Right lobe of liver (tissue), 4 donors: ENCODE data around the gene ZNF385B.

Source experiments
- CTCF ChIP-seq, 4 donors: fragments of 200-600 bp in 3 of 4; fragments of 450-650 bp in 1 of 4; IDR thresholded peaks; one replicate each; pipeline versions ENCODE4 v1.5.1 to v1.8.0; 2016 to 2022; ENCODE audit warnings: antibody characterized with exemption in 4 of 4, mild to moderate bottlenecking in 2 of 4
- POLR2A ChIP-seq: fragments of 450-650 bp; IDR thresholded peaks from one replicate; pipeline ENCODE4 v1.6.1; 2017; ENCODE audit warnings: antibody characterized with exemption, mild to moderate bottlenecking
- donor health status: DM: no; HTN: no; CAD: no.
- donor health status: DM: no; HTN: no; CAD: no.
- donor health status: DM: no; HTN: yes; CAD: no.

- no peak for TF ChIP-seq CTCF (IDR thresholded peaks at IDR 0.05)
- TF ChIP-seq POLR2A = no peak
Observed at GRCh38 chr2:179596018-179596417, 265.4 kb downstream of the ZNF385B start.
